Measurements from ENCODE around the gene LCT. TPM values are rescaled to one million over a fixed set of nuclear protein-coding genes. Genes with fewer than 3 reads are reported as not detected.

Gene LCT
- total RNA-seq, 1 experiment from 2014 or later, result 0.19 TPM

DNA sequence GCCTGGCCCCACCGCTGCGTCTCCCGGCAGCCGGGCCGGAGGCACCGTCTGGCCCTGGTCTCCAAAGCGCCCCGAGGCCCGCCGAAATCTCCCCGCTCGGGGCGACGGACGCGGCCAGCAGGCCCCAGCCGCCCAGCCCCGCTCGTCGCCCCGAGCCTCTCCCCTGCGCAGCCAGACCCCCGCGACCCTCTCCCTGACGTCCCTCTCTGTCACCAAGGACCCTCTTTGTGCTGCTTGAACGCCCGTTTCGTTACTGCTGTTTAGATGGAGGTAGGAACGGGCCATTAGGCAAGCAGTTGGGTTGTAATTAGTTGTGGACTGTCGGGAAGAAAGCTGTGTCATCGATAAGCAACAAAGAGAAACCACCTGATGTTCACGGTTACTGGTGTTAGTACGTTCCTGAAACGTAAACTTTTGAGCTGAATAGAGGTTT is 94.6 kb downstream of the LCT start:
- DNase-seq, result peak; percentile 68

GRCh38 chr2:135741395-135742324 is 95.3 kb downstream of the LCT start, which contains the start of gene UBXN4:
Gene UBXN4, plus strand, starts transcription at chr2:135741855. Its CDS starts 75 bp downstream, at chr2:135741930.
- DNase-seq, result peak; percentile 98
- no peaks in the 10 kb centered on the region for H3K27me3 ChIP-seq (ENCODE audit: low read length)
- no peaks in the 10 kb centered on the region; the same call in 1 of the 2 replicates for H3K9me2 ChIP-seq (replicated peaks; ENCODE audit: insufficient read depth, low read length)
- peaks cover 15% of the 10 kb centered on the region; the same call in 1 of the 2 replicates for H4K20me1 ChIP-seq (ENCODE audit: insufficient read depth, low read depth, low read length)
- peak within 1 kb of the TSS; percentile 97 for H3K9ac ChIP-seq (ENCODE audit: low read length)
- H3K79me2 ChIP-seq (ENCODE audit: low read length), result peaks cover 49% of the 10 kb centered on the region
- peak within 1 kb of the TSS; percentile 97 for H3K4me3 ChIP-seq (ENCODE audit: low read length)
- H3K36me3 ChIP-seq (ENCODE audit: insufficient read depth, low read length), result peaks cover 14% of the 10 kb centered on the region; the same call in 1 of the 2 replicates
- no peaks in the 10 kb centered on the region for H3K9me3 ChIP-seq (ENCODE audit: low read length)
- peaks cover 17% of the 10 kb centered on the region for H3K4me1 ChIP-seq (ENCODE audit: low read length)
- peak within 1 kb of the TSS; percentile 66 for H3K27ac ChIP-seq (ENCODE audit: low read length)
- peak within 1 kb of the TSS; percentile 95 for H3K4me2 ChIP-seq (ENCODE audit: low read depth, low read length, poor library complexity, severe bottlenecking)
- peak within 1 kb of the TSS; percentile 76; the same call in 1 of the 2 replicates for H2AFZ ChIP-seq (ENCODE audit: low read length)

More for the DNA sequence above, 94.6 kb downstream of the LCT start:
- peaks cover 15% of the 10 kb centered on the region; the same call in 1 of the 2 replicates for H4K20me1 ChIP-seq (ENCODE audit: insufficient read depth, low read depth, low read length)
- peak overlapping the region; percentile 95 for H3K4me2 ChIP-seq (ENCODE audit: low read depth, low read length, poor library complexity, severe bottlenecking)
- peak overlapping the region; percentile 66 for H3K27ac ChIP-seq (ENCODE audit: low read length)
- no peaks in the 10 kb centered on the region for H3K9me2 ChIP-seq (replicated peaks; ENCODE audit: insufficient read depth, low read length)
- H2AFZ ChIP-seq (ENCODE audit: low read length), result no peak overlapping the region
- peak overlapping the region; percentile 97 for H3K9ac ChIP-seq (ENCODE audit: low read length)
- H3K4me1 ChIP-seq (ENCODE audit: low read length), result peaks cover 17% of the 10 kb centered on the region
- peaks cover 56% of the 10 kb centered on the region for H3K79me2 ChIP-seq (ENCODE audit: low read length)
- H3K36me3 ChIP-seq (ENCODE audit: insufficient read depth, low read length), result peaks cover 16% of the 10 kb centered on the region; the same call in 1 of the 2 replicates
- H3K27me3 ChIP-seq (ENCODE audit: low read length), result no peaks in the 10 kb centered on the region
- no peaks in the 10 kb centered on the region for H3K9me3 ChIP-seq (ENCODE audit: low read length)
- H3K4me3 ChIP-seq (ENCODE audit: low read length), result peak overlapping the region; percentile 97

DNA sequence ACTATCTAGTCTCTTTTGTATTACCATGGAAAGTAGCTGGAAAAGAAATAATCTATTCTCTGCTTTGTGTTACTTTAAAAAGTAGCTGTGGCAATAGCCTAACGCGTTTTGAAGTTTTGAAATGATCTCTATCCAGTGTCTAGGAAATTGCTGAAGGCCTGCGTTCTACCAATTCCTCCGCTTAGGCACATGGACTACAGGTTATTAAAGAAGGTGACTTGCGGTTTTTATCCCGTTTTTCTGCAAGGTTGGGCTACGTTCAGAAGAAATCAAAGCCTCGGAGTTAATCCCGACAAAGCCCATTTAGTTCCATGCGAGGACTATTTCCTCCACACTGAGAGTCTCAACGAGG is 96.0 kb downstream of the LCT start:
- Histone ChIP-seq H3K9me3 (ENCODE audit: low read length) (no peaks in the 10 kb centered on the region), H3K79me2 (ENCODE audit: low read length) (peaks cover 43% of the 10 kb centered on the region), H2AFZ (ENCODE audit: low read length) (no peak overlapping the region; the same call in 1 of the 2 replicates), H3K36me3 (ENCODE audit: insufficient read depth, low read length) (peaks cover 9% of the 10 kb centered on the region; the same call in 1 of the 2 replicates), H3K27me3 (ENCODE audit: low read length) (no peaks in the 10 kb centered on the region), H3K9me2 (replicated peaks; ENCODE audit: insufficient read depth, low read length) (no peaks in the 10 kb centered on the region; the same call in 1 of the 2 replicates), H3K4me2 (ENCODE audit: low read depth, low read length, poor library complexity, severe bottlenecking) (no peak overlapping the region), H3K27ac (ENCODE audit: low read length) (no peak overlapping the region), H3K4me1 (ENCODE audit: low read length) (peaks cover 17% of the 10 kb centered on the region), H4K20me1 (ENCODE audit: insufficient read depth, low read depth, low read length) (peaks cover 15% of the 10 kb centered on the region; the same call in 1 of the 2 replicates), H3K9ac (ENCODE audit: low read length) (no peak overlapping the region), H3K4me3 (ENCODE audit: low read length) (no peak overlapping the region; the same call in 1 of the 2 replicates)
- no peak for DNase-seq

- peaks cover 17% of the 10 kb centered on the region for H3K4me1 ChIP-seq (ENCODE audit: low read length)
- H3K27ac ChIP-seq (ENCODE audit: low read length), result no peak overlapping the region
- peaks cover 15% of the 10 kb centered on the region; the same call in 1 of the 2 replicates for H4K20me1 ChIP-seq (ENCODE audit: insufficient read depth, low read depth, low read length)
- H3K27me3 ChIP-seq (ENCODE audit: low read length), result no peaks in the 10 kb centered on the region
- H3K9me2 ChIP-seq (replicated peaks; ENCODE audit: insufficient read depth, low read length), result no peaks in the 10 kb centered on the region; the same call in 1 of the 2 replicates
- no peaks in the 10 kb centered on the region for H3K9me3 ChIP-seq (ENCODE audit: low read length)
- peaks cover 4% of the 10 kb centered on the region; the same call in 1 of the 2 replicates for H3K36me3 ChIP-seq (ENCODE audit: insufficient read depth, low read length)
- H3K4me3 ChIP-seq (ENCODE audit: low read length), result no peak overlapping the region
- H3K79me2 ChIP-seq (ENCODE audit: low read length), result peaks cover 35% of the 10 kb centered on the region
- H2AFZ ChIP-seq (ENCODE audit: low read length), result no peak overlapping the region
- no peak overlapping the region for H3K4me2 ChIP-seq (ENCODE audit: low read depth, low read length, poor library complexity, severe bottlenecking)
- H3K9ac ChIP-seq (ENCODE audit: low read length), result no peak overlapping the region
- no peak for DNase-seq
Observed at GRCh38 chr2:135740206-135740605, 96.8 kb downstream of the LCT start.

Small RNA genes within 50 kb of the gene (small RNA-seq; reads per million reads assigned to genes)
- not detected for gene RF00019

Other genes starting within 250 kb of the LCT start
- 49.9 and 65.9 TPM in 2 replicates for gene UBXN4, start 95.3 kb downstream of the LCT start, total RNA-seq (2014; rRNA removed; shearing (Covaris generic); ENCODE audit: low replicate concordance)
- 35.4 and 48.3 TPM in 2 replicates for gene MCM6, start 39.3 kb upstream of the LCT start, total RNA-seq (2014; rRNA removed; shearing (Covaris generic); ENCODE audit: low replicate concordance)
- gene DARS1, start 148.4 kb upstream of the LCT start, total RNA-seq (2014; rRNA removed; shearing (Covaris generic); ENCODE audit: low replicate concordance), result 131 and 185 TPM in 2 replicates

Data from Karpas-422 (cell line).